ENCODE results near the gene MOBP.

The MOBP gene

GRCh38 chr3:39499651-39500273, 32.3 kb downstream of the MOBP start:
- no peak for DNase-seq (ENCODE audit: low spot score)

GRCh38 chr3:39501059-39501458, 33.6 kb downstream of the MOBP start:
- no peak for DNase-seq (ENCODE audit: low spot score)

- DNase-seq (ENCODE audit: low spot score): no peak
Observed at GRCh38 chr3:39501968-39502837, 34.7 kb downstream of the MOBP start.

- no peak for DNase-seq (ENCODE audit: low spot score)
Observed at GRCh38 chr3:39502838-39503145, 35.3 kb downstream of the MOBP start.

- DNase-seq (ENCODE audit: low spot score): no peak
Observed at GRCh38 chr3:39505866-39506742, 38.6 kb downstream of the MOBP start.

GRCh38 chr3:39506863-39507262, 39.4 kb downstream of the MOBP start:
- DNase-seq (ENCODE audit: low spot score): no peak

- no peak for DNase-seq (ENCODE audit: low spot score)
Observed at GRCh38 chr3:39513791-39514369, 46.4 kb downstream of the MOBP start.

GRCh38 chr3:39515681-39516441, 48.4 kb downstream of the MOBP start:
- no peak for DNase-seq (ENCODE audit: low spot score)

GRCh38 chr3:39519103-39519502, 51.6 kb downstream of the MOBP start:
- no peak for DNase-seq (ENCODE audit: low spot score)

GRCh38 chr3:39519554-39520288, 52.2 kb downstream of the MOBP start:
- DNase-seq (ENCODE audit: low spot score): no peak

- DNase-seq (ENCODE audit: low spot score): no peak
Observed at GRCh38 chr3:39521456-39521855, 54.0 kb downstream of the MOBP start.

- no peak for DNase-seq (ENCODE audit: low spot score)
Observed at GRCh38 chr3:39524107-39524506, 56.6 kb downstream of the MOBP start.

GRCh38 chr3:39528844-39529243, 61.4 kb downstream of the MOBP start:
- no peak for DNase-seq (ENCODE audit: low spot score)

GRCh38 chr3:39529577-39529976, 62.1 kb downstream of the MOBP start:
- DNase-seq (ENCODE audit: low spot score): no peak

- DNase-seq (ENCODE audit: low spot score): no peak
Observed at GRCh38 chr3:39531066-39531465, 63.6 kb downstream of the MOBP start.

GRCh38 chr3:39531665-39532064, 64.2 kb downstream of the MOBP start:
- DNase-seq (ENCODE audit: low spot score): no peak

- no peak for DNase-seq (ENCODE audit: low spot score)
Observed at GRCh38 chr3:39532777-39533176, 65.3 kb downstream of the MOBP start.

- DNase-seq (ENCODE audit: low spot score): no peak
Observed at GRCh38 chr3:39533226-39533625, 65.7 kb downstream of the MOBP start.

- DNase-seq (ENCODE audit: low spot score): no peak
Observed at GRCh38 chr3:39540162-39540921, 72.9 kb downstream of the MOBP start.

GRCh38 chr3:39541442-39541841, 74.0 kb downstream of the MOBP start:
- DNase-seq (ENCODE audit: low spot score): no peak
